ENCODE measurements around the gene RPTOR.
A peak's percentile ranks its signal among the peaks of the same experiment; 100 is the strongest.

RPTOR gene

GRCh38 chr17:80633994-80634566 is 89.4 kb downstream of the RPTOR start:
- no peak for DNase-seq (ENCODE audit: extremely low read depth in 1 of 2, low read depth in 1 of 2)

GRCh38 chr17:80636361-80637018 is 91.9 kb downstream of the RPTOR start:
- no peak for DNase-seq (ENCODE audit: extremely low read depth in 1 of 2, low read depth in 1 of 2)

- no peak for DNase-seq (ENCODE audit: extremely low read depth in 1 of 2, low read depth in 1 of 2)
These were observed 92.6 kb downstream of the RPTOR start for GRCh38 chr17:80637048-80637781.

- DNase-seq (ENCODE audit: extremely low read depth in 1 of 2, low read depth in 1 of 2) = no peak
These were observed 95.0 kb downstream of the RPTOR start for GRCh38 chr17:80639658-80640057.

GRCh38 chr17:80640366-80641084 is 95.9 kb downstream of the RPTOR start:
- DNase-seq (ENCODE audit: extremely low read depth in 1 of 2, low read depth in 1 of 2) = no peak

GRCh38 chr17:80643326-80644099 is 98.9 kb downstream of the RPTOR start:
- no peak for DNase-seq (ENCODE audit: extremely low read depth in 1 of 2, low read depth in 1 of 2)

- no peak for DNase-seq (ENCODE audit: extremely low read depth in 1 of 2, low read depth in 1 of 2)
These were observed 99.9 kb downstream of the RPTOR start for GRCh38 chr17:80644536-80644935.

- no peak for DNase-seq (ENCODE audit: extremely low read depth in 1 of 2, low read depth in 1 of 2)
These were observed 101.2 kb downstream of the RPTOR start for GRCh38 chr17:80645706-80646325.

- DNase-seq (ENCODE audit: extremely low read depth in 1 of 2, low read depth in 1 of 2) = no peak
These were observed 101.7 kb downstream of the RPTOR start for GRCh38 chr17:80646328-80646727.

GRCh38 chr17:80647746-80648145 is 103.1 kb downstream of the RPTOR start:
- DNase-seq (ENCODE audit: extremely low read depth in 1 of 2, low read depth in 1 of 2) = no peak

GRCh38 chr17:80649200-80649644 is 104.6 kb downstream of the RPTOR start:
- no peak for DNase-seq (ENCODE audit: extremely low read depth in 1 of 2, low read depth in 1 of 2)

GRCh38 chr17:80649672-80650330 is 105.2 kb downstream of the RPTOR start:
- peak; percentile 24 to 32 for DNase-seq (ENCODE audit: extremely low read depth in 1 of 2, low read depth in 1 of 2)

GRCh38 chr17:80650331-80650672 is 105.7 kb downstream of the RPTOR start:
- no peak for DNase-seq (ENCODE audit: extremely low read depth in 1 of 2, low read depth in 1 of 2)

- no peak for DNase-seq (ENCODE audit: extremely low read depth in 1 of 2, low read depth in 1 of 2)
These were observed 106.3 kb downstream of the RPTOR start for GRCh38 chr17:80650751-80651518.

GRCh38 chr17:80652756-80653330 is 108.2 kb downstream of the RPTOR start:
- DNase-seq (ENCODE audit: extremely low read depth in 1 of 2, low read depth in 1 of 2) = no peak

GRCh38 chr17:80653856-80654255 is 109.2 kb downstream of the RPTOR start:
- no peak for DNase-seq (ENCODE audit: extremely low read depth in 1 of 2, low read depth in 1 of 2)

- no peak for DNase-seq (ENCODE audit: extremely low read depth in 1 of 2, low read depth in 1 of 2)
These were observed 111.0 kb downstream of the RPTOR start for GRCh38 chr17:80655608-80656007.

- DNase-seq (ENCODE audit: extremely low read depth in 1 of 2, low read depth in 1 of 2) = no peak
These were observed 112.0 kb downstream of the RPTOR start for GRCh38 chr17:80656590-80656989.

- DNase-seq (ENCODE audit: extremely low read depth in 1 of 2, low read depth in 1 of 2) = no peak
These were observed 112.9 kb downstream of the RPTOR start for GRCh38 chr17:80657561-80657960.

All from activated CD8-positive, alpha-beta memory T cell treated with anti-CD3 and anti-CD28 coated beads for 1 hour (primary cell).